EH (cell line): Measurements from ENCODE around the gene SPSB3.

Experiments
- DNase-seq: peaks from one replicate; pipeline ENCODE4 v3.0.0-alpha.2; 2015; ENCODE audit warnings: low read depth

SPSB3 gene

DNA sequence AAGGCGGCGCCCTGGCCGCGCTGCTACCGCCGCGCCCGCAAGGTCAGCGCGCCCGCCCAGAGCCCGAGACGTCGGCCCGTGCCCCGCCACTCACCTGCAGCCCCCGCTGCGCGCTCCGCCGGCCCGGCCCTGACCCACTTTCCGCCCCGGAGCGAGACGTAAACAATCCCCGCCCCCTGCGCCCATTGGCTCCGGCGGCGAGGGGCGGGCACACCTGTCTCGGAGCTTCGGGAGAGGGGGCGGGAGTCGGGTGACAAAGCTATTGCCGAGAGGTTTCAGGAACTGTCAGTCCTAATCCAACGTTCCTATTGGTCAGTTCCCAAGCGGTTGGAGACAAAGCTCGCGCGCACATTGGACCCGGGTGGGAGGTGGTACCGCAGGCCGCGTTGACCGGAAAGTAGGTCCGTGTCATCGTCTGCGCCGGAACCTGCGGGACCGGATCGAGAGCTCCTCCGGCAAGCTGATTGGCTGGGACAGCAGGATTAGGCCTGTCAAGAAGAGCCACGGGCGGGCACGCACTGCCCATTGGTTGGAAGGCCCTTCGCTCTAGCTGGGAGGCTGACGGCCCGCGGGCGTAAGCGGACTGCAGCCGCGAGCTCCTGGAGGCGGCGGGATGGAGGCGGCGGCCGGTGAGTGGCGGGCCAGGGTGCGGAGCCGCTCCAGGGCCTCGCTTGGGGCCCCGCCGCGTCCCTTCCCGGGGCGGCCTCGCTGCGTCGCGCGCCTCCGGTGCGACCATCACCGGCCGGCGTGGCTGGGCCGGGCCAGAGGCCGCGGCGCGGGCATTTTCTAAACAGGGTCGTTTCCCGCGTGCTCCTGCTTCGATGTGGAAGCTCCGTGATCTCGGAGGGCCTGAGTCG lies at the start of gene SPSB3, which contains the start of gene NUBP2:
SPSB3 (minus strand) TSS at position 164 of the 857 bp plus-strand sequence. CDS start 1,088 bp downstream, outside the sequence.
NUBP2 (plus strand) TSS at position 553 of the 857 bp plus-strand sequence; CDS start at position 614, 61 bp downstream.
- peak; percentile 100 for DNase-seq

- no peak for DNase-seq
Measured at GRCh38 chr16:1831186-1832075, 49.1 kb upstream of the SPSB3 start.

DNA sequence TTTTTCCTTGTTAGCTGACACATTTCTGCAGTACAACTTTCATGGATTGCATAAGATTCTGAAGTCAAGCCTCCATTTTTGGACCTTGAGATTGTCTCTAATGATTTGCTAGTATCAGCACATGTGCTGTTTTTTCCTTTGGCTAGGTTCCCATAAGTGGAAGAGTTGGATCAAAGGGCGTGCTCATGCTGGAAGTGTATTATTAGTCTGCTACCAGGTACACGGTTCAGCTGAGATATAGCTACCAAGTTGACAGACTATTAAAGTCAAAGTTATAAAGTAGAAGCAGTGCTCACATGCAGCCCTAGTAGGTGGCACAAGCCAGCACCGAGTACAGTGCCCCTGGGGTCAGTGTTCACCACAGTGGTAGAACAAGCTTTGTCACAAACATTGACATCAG lies 47.8 kb upstream of the SPSB3 start:
- no peak for DNase-seq

- DNase-seq: no peak
Measured at GRCh38 chr16:1828645-1829410, 46.5 kb upstream of the SPSB3 start.

DNA sequence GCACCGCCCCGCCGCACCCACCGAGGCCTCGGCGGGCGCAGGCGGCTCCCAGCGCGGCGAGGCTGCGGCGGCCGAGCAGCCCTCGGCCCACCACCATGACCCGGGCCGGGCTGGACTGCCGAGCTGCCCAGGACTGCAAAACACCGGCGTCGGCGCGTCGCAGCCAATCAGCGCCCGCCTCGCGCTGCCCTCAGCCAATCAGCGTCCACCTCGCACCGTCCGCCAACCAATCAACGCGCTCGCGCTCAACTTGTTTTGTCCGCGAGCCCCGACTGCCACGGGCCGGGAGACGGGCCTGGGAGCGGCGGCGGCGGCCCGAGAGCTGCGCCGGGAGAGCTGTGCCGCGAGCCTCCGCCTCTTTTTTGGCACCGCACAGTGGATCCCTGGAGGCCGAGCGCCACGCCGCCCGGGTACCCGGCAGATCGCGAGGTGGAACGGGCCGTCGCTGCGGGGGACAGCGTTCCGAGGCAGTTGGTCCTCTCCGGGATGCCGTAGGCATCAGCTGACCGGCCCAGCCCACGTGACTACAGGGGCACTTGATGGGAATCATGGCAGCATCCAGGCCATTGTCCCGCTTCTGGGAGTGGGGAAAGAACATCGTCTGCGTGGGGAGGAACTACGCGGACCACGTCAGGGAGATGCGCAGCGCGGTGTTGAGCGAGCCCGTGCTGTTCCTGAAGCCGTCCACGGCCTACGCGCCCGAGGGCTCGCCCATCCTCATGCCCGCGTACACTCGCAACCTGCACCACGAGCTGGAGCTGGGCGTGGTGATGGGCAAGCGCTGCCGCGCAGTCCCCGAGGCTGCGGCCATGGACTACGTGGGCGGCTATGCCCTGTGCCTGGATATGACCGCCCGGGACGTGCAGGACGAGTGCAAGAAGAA lies 44.6 kb upstream of the SPSB3 start, which contains the start of the genes FAHD1 and HAGH:
FAHD1 (plus strand) TSS at position 516 of the 883 bp plus-strand sequence; CDS start at position 549, 33 bp downstream.
HAGH (minus strand) TSS at position 135 of the 883 bp plus-strand sequence; CDS start at position 97, 38 bp downstream.
- DNase-seq: peak; percentile 92

GRCh38 chr16:1825864-1826690 lies 43.7 kb upstream of the SPSB3 start:
- peak; percentile 26 for DNase-seq

DNA sequence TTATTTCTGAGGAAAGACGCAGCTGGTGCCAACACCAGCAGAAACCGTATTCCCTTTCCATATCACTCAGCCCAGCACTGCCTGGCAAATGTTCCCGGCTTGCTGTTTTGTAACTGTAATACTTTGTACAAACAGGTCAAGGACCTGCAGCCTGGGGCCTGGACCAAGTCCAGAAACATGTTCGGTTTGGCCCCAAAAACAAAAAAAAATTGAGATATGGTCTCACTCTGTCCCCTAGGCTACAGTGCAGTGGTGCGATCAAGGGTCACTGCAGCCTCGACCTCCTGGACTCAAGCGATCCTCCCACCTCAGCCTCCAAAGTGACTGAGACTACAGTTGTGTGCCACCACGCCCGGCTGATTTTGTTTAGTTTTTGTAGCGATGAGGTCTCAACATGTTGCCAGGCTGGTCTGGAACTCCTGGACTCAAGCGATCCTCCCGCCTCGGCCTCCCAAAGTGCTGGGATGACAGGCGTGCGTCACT lies 43.1 kb upstream of the SPSB3 start:
- no peak for DNase-seq

DNA sequence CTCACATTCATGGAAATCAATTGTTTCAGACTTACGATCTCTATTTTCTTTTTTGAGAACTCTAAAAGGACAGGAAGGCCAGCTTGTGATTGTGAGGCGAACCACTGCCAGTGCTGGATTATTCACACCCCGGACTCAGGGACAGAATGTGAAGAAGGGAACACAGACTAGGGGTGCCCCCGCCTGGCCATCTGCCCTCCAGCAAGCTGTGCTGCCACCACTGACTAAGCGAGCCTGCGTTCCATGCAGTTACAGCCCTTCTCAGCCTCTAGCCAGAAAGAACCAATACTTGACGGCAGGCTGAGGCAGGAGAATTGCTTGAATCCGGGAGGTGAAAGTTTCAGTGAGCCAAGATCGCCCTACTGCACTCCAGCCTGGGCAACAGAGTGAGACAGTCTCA lies 41.5 kb upstream of the SPSB3 start:
- peak; percentile 60 for DNase-seq

DNA sequence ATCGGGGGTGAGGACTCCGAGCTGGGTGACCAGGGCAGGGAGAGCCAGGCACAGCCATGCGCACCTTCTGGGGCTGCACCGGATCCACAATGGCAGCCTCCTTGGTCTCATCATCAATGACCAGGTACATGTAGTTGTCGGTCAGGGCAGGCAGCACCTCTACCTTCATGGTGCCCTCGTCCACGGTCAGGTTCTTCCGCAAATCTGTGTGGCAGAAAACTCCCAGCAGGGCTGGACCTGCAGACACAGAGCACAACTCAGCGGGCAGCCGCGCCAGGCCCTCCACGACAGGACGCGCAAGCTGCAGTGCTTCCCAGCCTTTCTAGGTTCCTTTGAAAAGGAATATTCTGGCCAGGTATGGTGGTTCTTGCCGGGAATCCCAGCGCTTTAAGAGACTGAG lies 40.4 kb upstream of the SPSB3 start:
- no peak for DNase-seq

GRCh38 chr16:1821861-1822611 lies 39.7 kb upstream of the SPSB3 start:
- DNase-seq: no peak

DNA sequence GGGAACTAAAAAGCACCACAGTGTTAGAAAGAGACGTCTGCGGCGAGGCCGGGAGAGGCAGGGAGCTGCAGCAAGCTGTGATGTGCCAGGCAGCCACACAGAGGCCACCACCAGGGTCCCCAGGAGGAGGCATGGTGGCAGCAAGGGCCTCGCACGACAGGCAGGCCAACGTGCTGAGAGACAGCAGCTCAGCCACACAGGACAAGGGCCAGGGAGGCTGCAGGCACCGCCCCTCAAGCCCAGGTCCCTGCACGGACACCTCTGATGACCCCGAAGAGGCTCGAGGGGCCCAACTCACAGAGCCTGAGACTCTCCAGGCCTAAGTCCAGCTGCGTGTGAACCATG lies 38.5 kb upstream of the SPSB3 start:
- no peak for DNase-seq

DNA sequence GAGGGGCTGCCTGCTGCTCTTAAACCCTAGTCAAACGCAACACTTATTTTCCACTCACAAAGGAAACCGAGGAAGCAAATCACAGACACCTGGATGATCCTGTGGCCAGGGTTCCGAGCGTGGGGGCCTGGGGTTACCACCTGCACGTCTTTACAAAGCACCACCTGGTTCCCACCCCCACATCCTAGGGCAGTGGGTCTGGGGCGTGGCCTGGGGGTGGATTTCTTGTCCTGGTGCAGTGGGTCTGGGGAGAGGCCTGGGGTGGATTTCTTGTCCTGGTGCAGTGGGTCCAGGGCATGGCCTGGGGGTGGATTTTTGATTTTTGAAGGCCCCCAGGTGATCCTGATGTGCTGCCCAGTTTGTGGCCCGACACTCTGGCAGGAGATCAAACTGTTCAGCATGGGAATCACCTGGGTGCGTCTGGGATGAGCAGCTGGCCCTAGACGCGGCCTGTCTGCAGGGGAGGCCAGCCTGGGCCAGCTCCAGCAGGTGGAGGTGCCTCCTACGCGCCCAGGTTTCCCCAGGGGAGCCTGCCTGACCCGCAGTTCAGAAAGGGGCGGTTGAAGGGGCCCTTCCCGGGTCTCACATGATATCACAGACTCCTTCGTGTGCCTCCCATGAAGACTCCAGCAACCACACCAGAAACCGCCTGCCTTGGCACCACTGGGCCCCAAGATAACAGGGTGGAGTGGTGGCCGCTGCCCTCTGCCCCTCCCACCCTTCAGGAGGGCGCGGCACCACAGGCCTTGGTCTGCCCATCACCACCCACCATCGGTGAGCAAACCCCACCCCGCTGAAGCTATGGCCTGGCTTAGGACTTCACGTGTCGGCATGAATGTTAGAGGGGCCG lies 38.0 kb upstream of the SPSB3 start:
- no peak for DNase-seq

DNA sequence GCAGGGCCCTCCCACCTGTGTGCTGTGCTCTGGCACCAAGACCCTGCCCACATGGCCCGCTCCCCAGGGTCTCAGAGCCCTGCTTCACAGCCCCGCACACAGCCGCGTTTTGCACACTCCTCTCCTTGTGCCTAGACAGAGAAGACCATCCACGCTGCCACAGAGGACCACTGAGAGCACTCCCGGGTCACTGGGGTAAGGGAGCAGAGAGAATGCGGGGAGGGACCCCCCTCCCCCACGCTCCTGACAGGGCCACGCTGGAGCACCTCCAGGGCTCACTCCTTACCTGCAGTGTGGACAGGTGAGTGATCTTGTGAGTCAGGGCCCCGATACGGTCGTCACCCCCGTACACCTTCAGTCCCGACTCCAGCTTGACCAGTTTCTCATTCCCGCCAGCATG lies 37.2 kb upstream of the SPSB3 start:
- DNase-seq: no peak

GRCh38 chr16:1818873-1819525 lies 36.6 kb upstream of the SPSB3 start:
- DNase-seq: no peak

DNA sequence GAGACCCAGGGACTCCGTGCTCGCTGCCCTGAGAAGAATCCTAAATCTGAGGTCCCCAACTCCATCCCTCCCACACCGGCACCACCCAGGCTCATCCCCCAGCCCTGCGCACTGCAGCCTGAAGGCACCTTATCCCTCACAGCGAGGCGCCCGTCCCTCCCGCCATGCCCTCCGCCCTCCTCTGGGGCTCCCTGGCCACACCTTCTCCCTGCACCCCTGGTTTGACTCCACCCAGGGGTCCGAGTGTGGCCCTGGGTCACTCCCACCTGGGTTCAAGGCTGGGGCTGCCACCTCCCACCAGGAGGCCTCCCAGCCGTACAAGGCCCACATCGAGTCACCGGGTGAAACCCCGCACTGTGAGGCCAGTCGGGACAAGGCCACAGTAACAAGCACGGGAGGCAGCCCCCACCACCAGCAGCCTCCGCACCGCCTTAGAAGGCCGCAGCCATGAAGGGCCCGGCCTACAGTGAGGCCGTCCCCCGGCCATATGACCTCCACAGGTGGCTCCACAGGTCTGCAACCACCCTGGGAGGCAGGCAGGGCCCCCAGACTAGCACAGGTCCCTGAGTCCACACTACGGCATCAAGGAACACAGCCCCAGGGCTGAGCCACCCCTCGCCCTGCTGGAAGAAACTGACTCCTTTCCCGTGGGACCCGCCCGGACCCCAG lies 36.0 kb upstream of the SPSB3 start:
- no peak for DNase-seq

GRCh38 chr16:1817716-1818115 lies 35.3 kb upstream of the SPSB3 start:
- no peak for DNase-seq

GRCh38 chr16:1817276-1817589 lies 34.9 kb upstream of the SPSB3 start:
- no peak for DNase-seq
